ENCODE measurements around the gene ARMS2. TPM values are rescaled to one million over a fixed set of nuclear protein-coding genes. Genes with fewer than 3 reads are reported as not detected.

ARMS2 gene
- total RNA-seq, 1 experiment from 2014 or later: not detected

DNA sequence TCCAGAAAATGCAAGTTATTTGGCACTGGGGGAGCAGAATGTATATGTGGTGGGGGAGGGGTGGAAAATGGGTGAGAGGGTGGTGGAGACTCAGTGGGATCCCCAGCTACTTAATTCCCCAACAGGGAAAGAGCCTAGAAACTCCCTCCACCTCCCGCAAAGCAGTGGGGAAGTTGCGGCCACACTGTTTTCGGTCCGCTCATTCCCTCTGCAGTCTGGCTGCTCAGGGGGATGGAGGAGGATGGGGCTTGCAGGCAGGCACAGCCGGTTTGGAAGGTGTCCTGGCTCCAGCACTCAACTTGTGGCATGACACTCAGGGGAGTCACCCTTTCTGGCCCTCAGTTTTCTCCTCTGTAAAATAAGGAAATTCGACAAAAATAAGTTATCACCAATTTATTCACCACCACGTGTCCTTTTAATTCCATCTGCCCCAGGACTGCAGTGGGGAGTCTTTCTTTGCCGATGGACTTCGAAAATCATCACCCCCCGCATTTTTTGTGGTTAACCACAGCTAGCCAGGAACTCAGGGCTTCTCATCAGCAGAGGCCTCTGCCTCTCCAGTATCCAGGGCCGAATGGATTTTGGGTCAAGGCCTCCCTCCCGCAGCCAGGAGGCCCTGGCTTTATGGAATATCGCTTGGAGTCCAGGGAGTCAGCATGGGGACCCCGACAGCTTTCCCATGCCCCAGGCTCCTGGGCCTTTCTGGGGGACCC is 5.3 kb downstream of the ARMS2 start:
- H3K27ac Mint-ChIP-seq: no peak overlapping the region
- no peaks in the 10 kb centered on the region for H3K9me3 Mint-ChIP-seq
- no peaks in the 10 kb centered on the region for H3K36me3 Mint-ChIP-seq
- POLR2A ChIA-PET: no interaction called here
- DNase-seq (ENCODE audit: low spot score): no peak
- CTCF ChIA-PET: interaction anchor here (1.1 to 1.5 kb wide), 4 partner anchors 86 to 180 kb away, joined by 3 to 6 read pairs (median 4); partner anchors contain the start of gene PLEKHA1
- peaks cover 39% of the 10 kb centered on the region for H3K4me1 Mint-ChIP-seq
- peak overlapping the region; percentile 46; the same call in 1 of the 2 replicates for H3K4me3 Mint-ChIP-seq
- H3K27me3 Mint-ChIP-seq (ENCODE audit: low read depth): peaks cover 56% of the 10 kb centered on the region
- TF ChIP-seq, protein P1, sequence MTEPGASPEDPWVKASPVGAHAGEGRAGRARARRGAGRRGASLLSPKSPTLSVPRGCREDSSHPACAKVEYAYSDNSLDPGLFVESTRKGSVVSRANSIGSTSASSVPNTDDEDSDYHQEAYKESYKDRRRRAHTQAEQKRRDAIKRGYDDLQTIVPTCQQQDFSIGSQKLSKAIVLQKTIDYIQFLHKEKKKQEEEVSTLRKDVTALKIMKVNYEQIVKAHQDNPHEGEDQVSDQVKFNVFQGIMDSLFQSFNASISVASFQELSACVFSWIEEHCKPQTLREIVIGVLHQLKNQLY (CRISPR knock-in tag; IDR thresholded peaks at IDR 0.05): no peak
- no peak for TF ChIP-seq FOXJ3 (CRISPR knock-in tag; IDR thresholded peaks at IDR 0.05; ENCODE audit: borderline replicate concordance)
- no peak for TF ChIP-seq ELF4 (CRISPR knock-in tag; IDR thresholded peaks at IDR 0.05; ENCODE audit: low read depth)
- TF ChIP-seq, protein P2, sequence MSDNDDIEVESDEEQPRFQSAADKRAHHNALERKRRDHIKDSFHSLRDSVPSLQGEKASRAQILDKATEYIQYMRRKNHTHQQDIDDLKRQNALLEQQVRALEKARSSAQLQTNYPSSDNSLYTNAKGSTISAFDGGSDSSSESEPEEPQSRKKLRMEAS (CRISPR knock-in tag; IDR thresholded peaks at IDR 0.05): no peak
- TF ChIP-seq ZNF121 (CRISPR knock-in tag; IDR thresholded peaks at IDR 0.05): no peak
- TF ChIP-seq FOXP1 (CRISPR knock-in tag; IDR thresholded peaks at IDR 0.05; ENCODE audit: borderline replicate concordance): no peak
- TF ChIP-seq, protein P3, sequence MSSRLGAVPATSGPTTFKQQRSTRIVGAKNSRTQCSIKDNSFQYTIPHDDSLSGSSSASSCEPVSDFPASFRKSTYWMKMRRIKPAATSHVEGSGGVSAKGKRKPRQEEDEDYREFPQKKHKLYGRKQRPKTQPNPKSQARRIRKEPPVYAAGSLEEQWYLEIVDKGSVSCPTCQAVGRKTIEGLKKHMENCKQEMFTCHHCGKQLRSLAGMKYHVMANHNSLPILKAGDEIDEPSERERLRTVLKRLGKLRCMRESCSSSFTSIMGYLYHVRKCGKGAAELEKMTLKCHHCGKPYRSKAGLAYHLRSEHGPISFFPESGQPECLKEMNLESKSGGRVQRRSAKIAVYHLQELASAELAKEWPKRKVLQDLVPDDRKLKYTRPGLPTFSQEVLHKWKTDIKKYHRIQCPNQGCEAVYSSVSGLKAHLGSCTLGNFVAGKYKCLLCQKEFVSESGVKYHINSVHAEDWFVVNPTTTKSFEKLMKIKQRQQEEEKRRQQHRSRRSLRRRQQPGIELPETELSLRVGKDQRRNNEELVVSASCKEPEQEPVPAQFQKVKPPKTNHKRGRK (CRISPR knock-in tag; IDR thresholded peaks at IDR 0.05; ENCODE audit: borderline replicate concordance): no peak
- no peak for TF ChIP-seq JUN (CRISPR knock-in tag; IDR thresholded peaks at IDR 0.05)
- TF ChIP-seq ZNF232 (CRISPR knock-in tag; IDR thresholded peaks at IDR 0.05): no peak
- no peak for TF ChIP-seq ESRRA (CRISPR knock-in tag; IDR thresholded peaks at IDR 0.05; ENCODE audit: borderline replicate concordance)
- no peak for TF ChIP-seq ZBTB21 (CRISPR knock-in tag; IDR thresholded peaks at IDR 0.05; ENCODE audit: borderline replicate concordance)
- peak; percentile 8; the same call in 1 of the 2 replicates for ATAC-seq

DNA sequence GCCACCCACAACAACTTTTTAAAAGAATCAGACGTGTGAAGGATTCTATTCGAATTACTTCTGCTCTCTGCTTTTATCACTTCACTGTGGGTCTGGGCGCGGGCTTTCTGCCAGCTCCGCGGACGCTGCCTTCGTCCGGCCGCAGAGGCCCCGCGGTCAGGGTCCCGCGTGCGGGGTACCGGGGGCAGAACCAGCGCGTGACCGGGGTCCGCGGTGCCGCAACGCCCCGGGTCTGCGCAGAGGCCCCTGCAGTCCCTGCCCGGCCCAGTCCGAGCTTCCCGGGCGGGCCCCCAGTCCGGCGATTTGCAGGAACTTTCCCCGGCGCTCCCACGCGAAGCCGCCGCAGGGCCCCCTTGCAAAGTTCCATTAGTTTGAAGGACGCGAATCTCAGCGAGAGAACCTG is 6.4 kb downstream of the ARMS2 start:
- ATAC-seq (no peak), DNase-seq (ENCODE audit: low spot score) (no peak)
- H3K4me3 Mint-ChIP-seq: peak overlapping the region; percentile 58
- peaks cover 39% of the 10 kb centered on the region for H3K4me1 Mint-ChIP-seq
- H3K36me3 Mint-ChIP-seq: no peaks in the 10 kb centered on the region
- ChIA-PET POLR2A (no interaction called here), CTCF (interaction anchor here (1.1 to 1.5 kb wide), 3 partner anchors 87 to 181 kb away, joined by 3 to 6 read pairs (median 5); partner anchors contain the start of gene PLEKHA1)
- no peak overlapping the region for H3K27ac Mint-ChIP-seq
- H3K27me3 Mint-ChIP-seq (ENCODE audit: low read depth): peaks cover 64% of the 10 kb centered on the region
- no peaks in the 10 kb centered on the region for H3K9me3 Mint-ChIP-seq
- TF ChIP-seq ZNF263 (CRISPR knock-in tag; IDR thresholded peaks at IDR 0.05; ENCODE audit: low read depth) (no peak), SMAD3 (CRISPR knock-in tag; IDR thresholded peaks at IDR 0.05; ENCODE audit: borderline replicate concordance) (no peak), NR1H2 (CRISPR knock-in tag; IDR thresholded peaks at IDR 0.05) (no peak), ZNF423 (CRISPR knock-in tag; IDR thresholded peaks at IDR 0.05) (no peak), FOXP1 (CRISPR knock-in tag; IDR thresholded peaks at IDR 0.05; ENCODE audit: borderline replicate concordance) (no peak), RELA (CRISPR knock-in tag; IDR thresholded peaks at IDR 0.05; ENCODE audit: borderline replicate concordance) (no peak), ZBTB21 (CRISPR knock-in tag; IDR thresholded peaks at IDR 0.05; ENCODE audit: borderline replicate concordance) (no peak), MXD4 (CRISPR knock-in tag; IDR thresholded peaks at IDR 0.05; ENCODE audit: borderline replicate concordance) (no peak), CREM (CRISPR knock-in tag; IDR thresholded peaks at IDR 0.05) (no peak), TEAD4 (CRISPR knock-in tag; IDR thresholded peaks at IDR 0.05) (no peak), JUN (CRISPR knock-in tag; IDR thresholded peaks at IDR 0.05) (no peak)
- TF ChIP-seq, protein P4, sequence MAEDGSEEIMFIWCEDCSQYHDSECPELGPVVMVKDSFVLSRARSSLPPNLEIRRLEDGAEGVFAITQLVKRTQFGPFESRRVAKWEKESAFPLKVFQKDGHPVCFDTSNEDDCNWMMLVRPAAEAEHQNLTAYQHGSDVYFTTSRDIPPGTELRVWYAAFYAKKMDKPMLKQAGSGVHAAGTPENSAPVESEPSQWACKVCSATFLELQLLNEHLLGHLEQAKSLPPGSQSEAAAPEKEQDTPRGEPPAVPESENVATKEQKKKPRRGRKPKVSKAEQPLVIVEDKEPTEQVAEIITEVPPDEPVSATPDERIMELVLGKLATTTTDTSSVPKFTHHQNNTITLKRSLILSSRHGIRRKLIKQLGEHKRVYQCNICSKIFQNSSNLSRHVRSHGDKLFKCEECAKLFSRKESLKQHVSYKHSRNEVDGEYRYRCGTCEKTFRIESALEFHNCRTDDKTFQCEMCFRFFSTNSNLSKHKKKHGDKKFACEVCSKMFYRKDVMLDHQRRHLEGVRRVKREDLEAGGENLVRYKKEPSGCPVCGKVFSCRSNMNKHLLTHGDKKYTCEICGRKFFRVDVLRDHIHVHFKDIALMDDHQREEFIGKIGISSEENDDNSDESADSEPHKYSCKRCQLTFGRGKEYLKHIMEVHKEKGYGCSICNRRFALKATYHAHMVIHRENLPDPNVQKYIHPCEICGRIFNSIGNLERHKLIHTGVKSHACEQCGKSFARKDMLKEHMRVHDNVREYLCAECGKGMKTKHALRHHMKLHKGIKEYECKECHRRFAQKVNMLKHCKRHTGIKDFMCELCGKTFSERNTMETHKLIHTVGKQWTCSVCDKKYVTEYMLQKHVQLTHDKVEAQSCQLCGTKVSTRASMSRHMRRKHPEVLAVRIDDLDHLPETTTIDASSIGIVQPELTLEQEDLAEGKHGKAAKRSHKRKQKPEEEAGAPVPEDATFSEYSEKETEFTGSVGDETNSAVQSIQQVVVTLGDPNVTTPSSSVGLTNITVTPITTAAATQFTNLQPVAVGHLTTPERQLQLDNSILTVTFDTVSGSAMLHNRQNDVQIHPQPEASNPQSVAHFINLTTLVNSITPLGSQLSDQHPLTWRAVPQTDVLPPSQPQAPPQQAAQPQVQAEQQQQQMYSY (CRISPR knock-in tag; IDR thresholded peaks at IDR 0.05): no peak
- TF ChIP-seq, protein P5, sequence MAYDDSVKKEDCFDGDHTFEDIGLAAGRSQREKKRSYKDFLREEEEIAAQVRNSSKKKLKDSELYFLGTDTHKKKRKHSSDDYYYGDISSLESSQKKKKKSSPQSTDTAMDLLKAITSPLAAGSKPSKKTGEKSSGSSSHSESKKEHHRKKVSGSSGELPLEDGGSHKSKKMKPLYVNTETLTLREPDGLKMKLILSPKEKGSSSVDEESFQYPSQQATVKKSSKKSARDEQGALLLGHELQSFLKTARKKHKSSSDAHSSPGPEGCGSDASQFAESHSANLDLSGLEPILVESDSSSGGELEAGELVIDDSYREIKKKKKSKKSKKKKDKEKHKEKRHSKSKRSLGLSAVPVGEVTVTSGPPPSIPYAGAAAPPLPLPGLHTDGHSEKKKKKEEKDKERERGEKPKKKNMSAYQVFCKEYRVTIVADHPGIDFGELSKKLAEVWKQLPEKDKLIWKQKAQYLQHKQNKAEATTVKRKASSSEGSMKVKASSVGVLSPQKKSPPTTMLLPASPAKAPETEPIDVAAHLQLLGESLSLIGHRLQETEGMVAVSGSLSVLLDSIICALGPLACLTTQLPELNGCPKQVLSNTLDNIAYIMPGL (CRISPR knock-in tag; IDR thresholded peaks at IDR 0.05): no peak
